HG02571 (cell line): Measurements from ENCODE around the gene COX10.
"Not testable (repeated sequence)": the region's sequence is repeated elsewhere in the genome, so short reads cannot be mapped to it uniquely, and the experiment has no call there.

ENCODE experiments used
- ATAC-seq: cut with Tn5 transposase; IDR thresholded peaks from one replicate; pipeline ENCODE4 v1.9.1; 2021; ENCODE audit warnings: mild to moderate bottlenecking, moderate library complexity; ENCODE audit not compliant: unreplicated experiment

Gene COX10

GRCh38 chr17:14202388-14203166 is 133.3 kb downstream of the COX10 start:
- no peak for ATAC-seq

GRCh38 chr17:14203388-14203787 is 134.1 kb downstream of the COX10 start:
- ATAC-seq, result no peak

- ATAC-seq, result no peak
Observed at GRCh38 chr17:14204084-14204483, 134.8 kb downstream of the COX10 start.

- ATAC-seq, result no peak
Observed at GRCh38 chr17:14204546-14204945, 135.2 kb downstream of the COX10 start.

GRCh38 chr17:14205380-14205779 is 136.1 kb downstream of the COX10 start:
- ATAC-seq, result no peak

- no peak for ATAC-seq
Observed at GRCh38 chr17:14205992-14206461, 136.7 kb downstream of the COX10 start.

GRCh38 chr17:14206891-14207290 is 137.6 kb downstream of the COX10 start:
- no peak for ATAC-seq

GRCh38 chr17:14207791-14208190 is 138.5 kb downstream of the COX10 start:
- no peak for ATAC-seq

- no peak for ATAC-seq
Observed at GRCh38 chr17:14209215-14209614, 139.9 kb downstream of the COX10 start.

GRCh38 chr17:14211246-14211645 is 141.9 kb downstream of the COX10 start:
- no peak for ATAC-seq

GRCh38 chr17:14211801-14212200 is 142.5 kb downstream of the COX10 start:
- ATAC-seq, result no peak

- ATAC-seq, result no peak
Observed at GRCh38 chr17:14212401-14212800, 143.1 kb downstream of the COX10 start.

GRCh38 chr17:14214271-14214670 is 145.0 kb downstream of the COX10 start:
- ATAC-seq, result no peak

GRCh38 chr17:14222611-14223010 is 153.3 kb downstream of the COX10 start:
- no peak for ATAC-seq

- no peak for ATAC-seq
Observed at GRCh38 chr17:14225254-14225980, 156.1 kb downstream of the COX10 start.

GRCh38 chr17:14227052-14227451 is 157.7 kb downstream of the COX10 start:
- ATAC-seq, result no peak

GRCh38 chr17:14228903-14229302 is 159.6 kb downstream of the COX10 start:
- no peak for ATAC-seq

- ATAC-seq, result not testable (repeated sequence)
Observed at GRCh38 chr17:14231187-14231586, 161.9 kb downstream of the COX10 start.

GRCh38 chr17:14235047-14235446 is 165.7 kb downstream of the COX10 start:
- ATAC-seq, result not testable (repeated sequence)

GRCh38 chr17:14236032-14236431 is 166.7 kb downstream of the COX10 start:
- not testable (repeated sequence) for ATAC-seq

GRCh38 chr17:14236762-14237161 is 167.5 kb downstream of the COX10 start, which contains the start of gene CDRT15:
Gene CDRT15 (minus strand): TSS chr17:14236862. CDS start chr17:14236833, 29 bp downstream.
- not testable (repeated sequence) for ATAC-seq

GRCh38 chr17:14239271-14239670 is 170.0 kb downstream of the COX10 start:
- ATAC-seq, result not testable (repeated sequence)
